ENCODE data around the gene CD83.

The CD83 gene

DNA sequence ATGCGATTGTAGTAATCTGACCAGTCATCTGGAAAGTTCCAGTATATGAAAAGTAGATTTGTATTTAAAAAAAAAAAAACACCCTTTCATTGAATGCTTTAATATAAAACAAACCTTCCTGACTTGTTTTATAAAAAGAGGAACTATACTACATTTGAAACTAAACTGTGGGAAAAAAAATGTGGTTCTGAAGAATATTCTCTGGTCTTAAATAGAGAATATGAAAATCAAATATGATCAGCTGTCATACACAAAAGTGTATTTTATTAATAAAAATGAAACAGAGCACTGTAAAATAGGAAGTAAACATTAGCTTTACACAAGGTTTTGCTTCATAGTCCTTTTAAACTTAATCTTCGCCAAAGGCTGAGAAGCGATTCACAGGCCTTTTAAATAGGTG, 25.3 kb upstream of the CD83 start:
- no peak for DNase-seq (ENCODE audit: low read depth)

DNA sequence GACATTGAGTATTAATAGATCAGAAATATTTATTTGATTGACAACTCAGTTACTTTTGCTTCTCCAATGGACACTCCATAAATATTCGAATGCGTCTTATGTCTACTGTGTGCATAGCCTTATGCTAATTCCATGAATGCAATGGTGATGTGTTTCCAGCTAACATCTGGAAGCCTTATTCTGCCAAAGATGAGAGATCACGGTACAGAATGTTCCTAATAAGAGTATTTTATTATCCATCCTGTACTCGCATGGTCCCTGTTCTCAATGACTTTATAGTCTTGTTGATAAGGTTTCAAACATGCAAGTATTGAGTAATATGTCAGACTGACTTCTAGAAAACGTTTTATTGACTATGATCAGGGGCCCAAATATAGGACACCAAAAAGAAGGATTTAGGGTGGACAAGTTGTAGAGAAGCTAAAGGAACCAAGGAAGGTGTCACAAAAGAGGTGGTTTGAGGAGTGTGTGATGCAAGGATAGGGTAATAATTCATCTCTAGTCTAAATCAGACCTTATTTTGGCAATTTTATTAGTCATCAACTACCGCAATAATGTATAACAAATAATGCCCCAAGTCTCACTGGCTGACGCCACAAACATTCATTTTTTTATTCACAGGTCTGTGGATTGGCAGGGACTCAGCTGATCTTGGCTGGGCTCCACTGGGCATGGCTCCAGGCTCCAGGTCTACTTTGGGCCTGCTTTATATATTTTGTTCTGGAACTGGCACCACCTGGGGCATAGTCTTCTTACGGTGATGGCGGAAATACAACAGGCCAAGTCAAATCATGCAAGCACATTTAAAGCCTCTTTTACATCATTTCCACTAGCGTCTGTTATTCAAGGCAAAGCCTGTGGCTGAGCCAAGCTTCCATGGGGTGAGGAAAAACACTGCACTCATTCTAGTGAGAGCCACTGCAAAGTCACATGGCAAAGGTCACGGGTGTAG, 24.5 kb upstream of the CD83 start:
- no peak for DNase-seq (ENCODE audit: low read depth)

DNA sequence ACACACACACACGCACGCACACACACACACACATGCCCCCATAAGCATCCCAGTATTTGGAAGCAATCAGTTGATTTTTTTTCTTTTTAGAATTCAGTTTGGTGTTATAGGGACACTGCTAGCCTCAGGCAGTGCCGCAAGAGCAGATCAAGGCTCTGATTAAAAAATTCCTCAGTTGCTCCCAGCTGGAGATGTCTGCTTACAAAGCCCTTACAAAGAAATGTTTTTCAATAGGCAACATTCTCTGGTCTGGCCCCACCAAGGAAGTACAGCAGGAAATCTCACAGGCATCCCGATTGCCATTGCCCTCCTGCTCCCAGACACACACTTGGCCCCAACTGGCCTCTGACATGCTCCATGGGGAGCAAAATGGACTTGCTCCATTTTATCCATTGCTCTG, 22.9 kb upstream of the CD83 start:
- DNase-seq (ENCODE audit: low read depth), result no peak

DNA sequence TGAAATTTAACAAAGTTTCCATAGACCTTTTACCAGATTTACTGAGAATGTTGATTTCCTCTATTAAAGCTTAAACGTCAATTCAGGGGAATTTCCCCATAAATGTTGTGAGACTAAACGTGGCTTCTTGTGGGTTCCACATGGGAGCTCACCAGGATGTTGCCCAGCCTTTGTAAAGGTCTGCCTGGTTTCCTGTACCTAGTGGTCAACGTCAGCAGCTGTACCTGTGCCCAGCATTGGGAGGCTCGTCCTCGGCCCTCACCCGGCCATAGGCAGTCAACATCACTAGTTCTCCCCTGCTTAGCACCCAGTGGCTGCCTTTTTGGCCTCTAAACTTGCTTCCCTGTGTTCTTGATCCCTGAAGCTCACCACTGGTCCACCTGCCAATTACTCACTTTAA, 22.1 kb upstream of the CD83 start:
- no peak for DNase-seq (ENCODE audit: low read depth)

DNA sequence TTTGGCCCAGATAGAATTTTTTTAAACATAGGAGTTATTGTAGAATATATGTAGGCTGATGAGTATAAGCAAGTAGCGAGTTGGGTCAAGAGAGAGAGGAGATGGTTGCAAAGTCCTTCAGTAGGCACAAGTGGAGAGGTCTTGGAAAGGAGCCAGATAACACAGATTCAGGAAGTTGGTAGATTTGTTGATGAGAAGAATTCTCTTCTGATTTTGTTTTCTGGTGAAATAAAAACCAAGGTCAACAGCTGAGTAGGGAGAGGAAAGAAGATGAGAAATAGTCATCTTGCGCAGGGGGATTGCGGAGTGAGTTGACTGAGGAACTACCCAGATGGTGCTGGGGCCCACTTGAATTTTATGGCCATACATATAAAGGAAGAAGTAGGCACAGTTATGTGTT, 17.4 kb upstream of the CD83 start:
- no peak for DNase-seq (ENCODE audit: low read depth)

DNA sequence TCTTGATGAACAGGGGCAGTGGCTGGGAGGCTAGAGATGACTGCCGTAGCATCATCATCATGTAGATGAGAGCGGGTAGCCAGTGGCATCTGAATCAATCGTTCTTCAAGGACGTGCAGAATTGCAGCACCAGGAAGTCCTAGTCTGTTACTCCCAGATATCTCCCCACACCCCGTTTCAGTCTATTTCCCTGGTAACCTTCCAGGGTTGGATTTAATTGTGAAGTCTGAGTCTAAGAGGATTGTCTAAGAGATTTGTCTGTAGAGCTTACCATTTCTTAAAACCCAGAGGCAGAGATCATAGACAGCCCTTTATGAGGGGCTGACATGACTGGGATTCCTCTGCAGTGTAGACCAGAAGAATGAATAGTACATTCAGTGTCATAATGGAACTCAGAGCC, 16.6 kb upstream of the CD83 start:
- DNase-seq (ENCODE audit: low read depth), result no peak

DNA sequence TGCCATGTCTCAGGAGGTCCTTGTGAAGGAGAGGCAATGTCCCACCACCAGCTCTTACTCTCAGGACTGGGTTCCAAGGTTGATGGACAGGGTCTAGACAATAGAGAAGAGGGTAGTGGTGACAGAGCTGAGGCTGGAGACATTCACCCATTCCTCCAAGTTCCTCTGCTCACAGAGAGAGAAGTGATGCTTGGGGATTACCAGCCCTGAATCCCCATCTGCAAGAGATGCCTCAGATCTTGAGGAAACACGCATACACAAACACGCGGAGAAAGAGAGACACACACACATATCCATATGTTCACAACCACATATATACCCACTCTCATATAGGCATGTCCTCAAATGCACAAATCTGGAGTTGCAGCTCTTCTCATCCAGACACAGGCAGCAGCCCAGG, 15.2 kb upstream of the CD83 start:
- DNase-seq (ENCODE audit: low read depth), result no peak

DNA sequence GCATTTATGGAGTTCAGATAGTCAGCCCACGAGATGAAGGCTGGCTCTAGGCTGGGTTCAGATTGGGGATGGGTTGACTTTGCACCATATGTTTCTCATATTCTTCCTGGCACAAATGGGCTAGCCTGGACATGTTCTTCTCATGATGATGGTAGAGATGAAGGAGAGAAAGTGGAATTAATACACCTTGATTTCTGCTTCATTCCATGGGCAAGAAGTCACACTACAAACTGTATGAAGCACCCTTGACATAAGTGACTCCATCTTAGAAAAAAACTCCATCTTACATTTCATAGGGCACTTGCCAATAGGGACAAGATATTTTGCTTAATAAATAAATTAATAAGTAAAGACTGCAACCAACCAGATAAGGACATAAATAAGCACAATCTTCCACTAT, 12.0 kb upstream of the CD83 start:
- no peak for DNase-seq (ENCODE audit: low read depth)

DNA sequence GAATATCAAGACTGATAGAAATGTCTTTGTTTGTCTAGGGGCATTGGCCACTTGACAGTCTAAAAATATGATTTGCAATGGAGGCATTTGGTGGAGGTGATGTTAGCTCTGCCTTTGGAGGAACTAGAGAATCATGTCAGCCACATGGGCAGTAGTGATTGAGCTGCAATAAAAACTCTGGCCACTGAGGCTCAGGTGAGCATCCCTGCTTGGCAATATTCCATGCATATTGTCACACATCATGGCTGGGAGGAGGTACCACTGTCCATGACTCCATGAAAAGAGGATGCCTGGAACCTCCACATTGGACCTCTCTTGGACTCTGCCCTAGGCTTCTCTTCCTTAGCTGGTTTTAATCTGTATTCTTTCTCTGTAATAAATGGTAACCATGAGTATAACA, 10.6 kb upstream of the CD83 start:
- DNase-seq (ENCODE audit: low read depth), result no peak

DNA sequence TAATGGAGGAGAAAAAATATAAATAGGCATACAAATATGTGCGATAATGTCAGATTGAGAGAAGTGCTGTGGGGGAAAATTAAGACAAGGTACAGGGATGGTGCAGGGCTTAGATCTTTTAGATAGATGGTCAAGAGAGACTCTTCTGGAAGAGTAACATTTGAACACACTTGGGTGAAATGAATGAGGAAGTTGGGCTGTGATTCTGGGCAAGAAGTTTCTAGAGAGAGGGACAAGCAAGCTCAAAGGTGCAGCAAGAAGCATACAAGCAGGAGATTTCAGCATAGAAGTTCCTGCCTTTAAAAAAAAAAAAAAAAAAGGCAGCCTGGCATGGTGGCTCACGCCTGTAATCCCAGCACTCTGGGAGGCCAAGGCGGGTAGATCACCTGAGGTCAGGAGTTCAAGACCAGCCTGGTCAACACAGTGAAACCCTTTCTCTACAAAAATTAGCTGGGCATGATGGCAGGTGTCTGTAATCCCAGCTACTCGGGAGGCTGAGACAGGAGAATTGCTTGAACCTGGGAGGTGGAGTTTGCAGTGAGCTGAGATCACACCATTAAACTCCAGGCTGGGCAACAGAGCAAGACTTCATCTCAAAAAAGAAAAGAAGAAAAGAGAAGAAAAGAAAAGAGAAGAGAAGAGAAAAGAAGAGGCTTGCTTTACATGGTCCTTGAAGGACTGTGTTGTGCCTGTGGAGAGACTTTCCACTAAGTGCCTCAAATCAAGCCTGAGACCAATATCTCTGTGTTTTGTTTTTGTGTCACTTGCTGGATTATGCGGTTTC, 9.7 kb upstream of the CD83 start:
- DNase-seq (ENCODE audit: low read depth), result no peak

DNA sequence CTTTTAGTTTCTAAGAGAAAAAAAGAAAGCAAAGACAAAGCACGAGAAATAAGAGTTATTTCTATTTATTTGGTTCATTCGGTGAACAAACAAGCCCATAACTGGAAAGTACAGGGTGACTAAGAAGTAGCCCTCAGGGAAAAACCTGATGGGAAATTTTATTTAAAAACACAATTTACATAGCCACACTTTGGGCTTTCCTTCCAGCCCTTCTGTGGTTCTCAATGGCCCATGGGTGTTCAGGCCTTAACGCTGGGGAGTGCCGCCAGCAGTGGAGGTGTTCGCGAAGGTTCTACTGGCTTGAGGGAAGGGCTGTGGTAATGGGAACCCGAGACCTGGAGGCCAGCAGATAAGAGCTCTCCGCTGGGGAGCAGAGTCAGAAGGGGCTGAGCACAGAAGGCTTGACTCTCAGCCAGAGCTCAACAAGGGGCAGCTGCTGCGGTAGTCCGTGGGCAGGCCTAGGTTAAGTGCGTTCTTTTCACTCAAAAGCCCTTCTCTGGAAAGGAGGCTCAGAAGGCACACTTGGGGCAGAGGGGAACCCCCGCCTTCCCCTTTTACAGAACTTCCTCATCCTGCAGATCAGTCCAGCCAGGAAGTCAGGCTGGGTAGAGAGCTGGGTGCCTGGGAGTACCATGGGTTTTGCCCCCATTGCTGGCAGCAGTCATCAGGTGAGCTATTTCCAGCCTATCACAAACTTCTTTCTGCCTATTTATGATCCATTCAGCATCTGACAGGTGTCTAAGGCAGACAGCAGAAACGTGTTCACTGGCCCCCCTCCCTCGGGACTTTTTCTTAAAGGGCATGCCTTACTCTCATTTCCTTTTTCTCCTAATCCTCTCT, 8.8 kb upstream of the CD83 start:
- no peak for DNase-seq (ENCODE audit: low read depth)

DNA sequence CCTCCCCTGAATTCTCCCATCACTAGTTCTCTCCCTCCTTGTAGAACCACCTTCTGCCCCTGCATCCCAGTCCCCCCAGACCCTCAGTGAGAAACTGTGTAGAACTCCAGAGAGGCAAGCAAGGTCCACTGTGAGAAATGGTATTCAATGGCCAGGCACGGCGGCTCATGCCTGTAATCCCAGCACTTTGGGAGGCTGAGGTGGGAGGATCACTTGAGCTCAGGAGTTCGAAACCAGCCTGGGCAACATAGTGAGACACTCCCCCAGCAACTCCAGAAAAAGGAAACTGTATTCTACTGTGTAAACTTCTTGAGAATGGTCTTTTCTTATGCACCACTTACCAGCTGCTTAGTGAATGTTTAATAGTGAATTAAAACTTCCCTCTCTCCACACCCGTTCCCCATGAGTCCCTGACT, 8.2 kb upstream of the CD83 start:
- DNase-seq (ENCODE audit: low read depth), result no peak

DNA sequence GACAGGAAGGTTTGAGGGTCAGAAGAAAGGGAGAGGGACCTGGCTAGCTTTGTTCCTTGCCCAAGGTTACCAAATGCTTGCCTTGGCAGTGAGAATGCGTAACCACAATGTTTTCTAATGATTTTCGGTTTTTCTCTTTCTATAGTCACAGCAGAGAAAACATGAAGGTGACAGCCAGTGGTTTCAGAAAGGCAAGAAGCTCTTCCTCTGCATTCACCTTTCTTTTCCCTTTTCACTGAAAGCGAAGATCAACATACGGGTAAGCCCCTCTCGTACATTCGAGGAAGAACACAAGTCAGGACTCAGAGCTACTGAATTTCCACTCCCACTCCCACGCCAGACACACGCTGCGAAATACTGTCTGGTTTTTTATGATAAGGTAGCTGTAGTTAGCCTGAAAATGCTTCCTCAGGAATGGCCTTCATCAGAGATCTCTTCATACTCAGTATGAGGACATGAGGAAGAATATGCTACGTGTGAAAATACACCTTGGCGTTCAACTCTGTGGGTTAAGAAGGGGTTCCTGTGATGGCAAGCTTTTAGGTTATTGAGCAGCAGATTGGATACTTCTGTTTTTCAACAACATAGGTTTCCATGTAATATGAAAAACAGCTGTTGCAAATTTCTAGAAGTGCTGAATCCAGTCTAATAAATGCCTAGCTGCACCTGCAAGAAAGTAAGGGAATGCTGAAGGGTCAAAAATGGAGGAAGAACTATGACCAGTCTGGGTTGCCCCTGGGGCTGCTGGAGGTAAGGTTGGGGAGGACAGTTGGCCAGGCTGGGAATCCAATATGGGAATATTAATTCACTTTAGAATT, 7.4 kb upstream of the CD83 start:
- no peak for DNase-seq (ENCODE audit: low read depth)

DNA sequence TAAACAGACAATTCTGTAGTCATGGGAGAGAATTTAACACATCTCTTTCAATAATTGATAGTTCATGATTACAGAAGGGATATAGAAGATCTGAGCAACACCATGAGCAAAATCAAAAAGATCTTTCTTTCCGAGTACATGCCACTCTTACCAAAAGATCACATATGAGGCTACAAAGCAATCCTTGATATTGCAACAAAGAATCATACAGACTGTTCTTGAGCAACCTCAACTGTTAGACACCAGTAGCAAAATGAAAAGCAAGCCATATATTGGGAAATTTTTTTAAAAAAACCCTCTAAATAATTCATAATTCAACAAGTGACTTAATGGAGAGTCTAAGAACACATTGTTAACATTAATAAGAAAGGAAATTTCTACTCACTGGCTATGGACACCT, 3.6 kb upstream of the CD83 start:
- no peak for DNase-seq (ENCODE audit: low read depth)

DNA sequence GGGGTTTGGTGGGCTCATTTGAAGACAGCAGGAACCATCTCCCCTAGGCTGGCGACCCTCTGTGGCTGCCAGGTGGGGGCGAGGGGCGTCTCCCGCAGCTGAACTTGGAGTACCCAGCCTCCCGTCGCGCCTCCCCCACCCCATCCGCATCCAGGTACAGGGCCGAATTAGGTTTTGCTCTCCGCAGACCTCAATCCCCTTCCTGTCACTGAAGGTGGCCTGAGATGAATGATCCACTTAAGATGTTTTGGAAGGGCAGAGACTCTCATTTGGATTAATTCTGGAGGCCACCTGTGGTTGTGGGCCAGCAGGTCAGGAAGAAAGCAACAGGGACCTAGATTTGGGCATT, 493 bp downstream of the CD83 start:
- no peak for DNase-seq (ENCODE audit: low read depth)

DNA sequence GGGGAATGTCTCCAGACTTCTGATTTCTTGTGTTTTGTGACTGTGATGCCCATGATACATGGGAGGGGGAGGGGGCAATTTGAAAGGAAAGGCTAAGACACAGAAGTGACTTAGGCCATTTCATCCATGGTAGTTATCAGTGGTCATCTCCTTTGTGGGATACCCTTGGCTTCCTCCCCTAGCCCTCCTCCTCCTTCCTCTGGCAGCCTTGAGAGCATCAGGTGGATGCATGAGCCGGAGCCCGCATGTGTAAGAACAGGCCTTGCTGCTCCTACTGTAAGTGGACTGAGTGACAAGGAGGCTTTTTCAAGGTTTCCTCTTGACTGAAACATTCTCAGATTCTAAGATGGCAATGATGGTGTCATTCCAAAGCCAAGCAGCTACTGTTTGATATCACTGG, 874 bp downstream of the CD83 start:
- DNase-seq (ENCODE audit: low read depth), result no peak

DNA sequence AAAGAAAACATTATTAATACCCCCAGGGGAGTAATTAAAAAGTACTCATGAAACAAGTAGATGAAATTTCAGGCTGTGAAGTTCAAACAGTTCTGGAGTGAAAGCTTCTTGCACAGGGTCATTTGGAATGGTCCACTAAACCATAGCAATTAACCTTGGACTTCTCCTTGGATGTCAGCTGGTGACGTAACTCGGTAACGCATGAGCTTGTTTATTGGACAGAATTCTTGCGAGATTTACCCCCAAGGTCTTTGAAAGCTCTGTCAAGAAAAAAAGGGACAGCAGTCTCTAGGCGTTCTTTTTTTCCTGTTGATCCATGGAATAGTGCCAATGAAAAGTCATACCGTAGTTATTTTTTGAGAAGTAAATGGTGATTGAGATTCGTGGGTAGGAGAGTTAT, 2.2 kb downstream of the CD83 start:
- DNase-seq (ENCODE audit: low read depth), result no peak

DNA sequence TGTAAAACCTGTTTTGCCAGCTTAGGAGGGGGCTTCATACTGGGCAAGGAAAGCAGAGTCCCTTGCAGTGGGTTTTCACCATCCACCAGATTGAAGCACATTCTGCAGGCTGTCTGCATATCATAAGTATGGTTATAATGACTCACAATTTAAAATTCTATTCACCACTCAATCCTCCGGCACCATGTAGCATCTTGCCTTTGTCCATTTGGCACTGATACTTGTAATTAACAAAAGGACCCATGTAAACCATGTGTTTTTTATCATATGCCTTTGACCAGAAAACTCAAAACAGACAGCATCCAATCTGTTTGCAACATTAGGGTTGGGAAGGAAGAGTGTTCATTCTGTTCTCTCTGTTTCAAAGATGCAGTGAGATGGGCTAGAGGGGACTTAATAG, 3.0 kb downstream of the CD83 start:
- DNase-seq (ENCODE audit: low read depth), result no peak

DNA sequence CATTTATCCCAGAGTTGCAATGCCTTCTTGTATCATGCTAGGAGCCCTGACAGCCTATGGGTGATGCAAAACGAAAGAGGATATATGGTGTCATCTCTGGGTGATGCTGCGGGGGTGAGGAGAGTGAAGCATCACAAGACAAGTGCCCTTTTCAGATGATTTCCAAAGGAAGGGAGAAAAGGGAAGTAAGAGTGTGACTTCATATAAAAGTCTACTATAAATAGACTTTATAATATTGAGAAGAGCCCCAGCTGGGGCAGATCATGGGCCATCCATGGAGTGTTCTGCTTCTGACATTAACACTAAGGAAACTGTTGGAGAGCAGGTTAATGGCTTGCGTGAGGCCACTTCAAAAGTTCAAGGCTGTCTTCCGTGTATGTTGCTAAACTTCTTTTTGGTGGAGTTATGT, 4.4 kb downstream of the CD83 start:
- DNase-seq (ENCODE audit: low read depth), result no peak

DNA sequence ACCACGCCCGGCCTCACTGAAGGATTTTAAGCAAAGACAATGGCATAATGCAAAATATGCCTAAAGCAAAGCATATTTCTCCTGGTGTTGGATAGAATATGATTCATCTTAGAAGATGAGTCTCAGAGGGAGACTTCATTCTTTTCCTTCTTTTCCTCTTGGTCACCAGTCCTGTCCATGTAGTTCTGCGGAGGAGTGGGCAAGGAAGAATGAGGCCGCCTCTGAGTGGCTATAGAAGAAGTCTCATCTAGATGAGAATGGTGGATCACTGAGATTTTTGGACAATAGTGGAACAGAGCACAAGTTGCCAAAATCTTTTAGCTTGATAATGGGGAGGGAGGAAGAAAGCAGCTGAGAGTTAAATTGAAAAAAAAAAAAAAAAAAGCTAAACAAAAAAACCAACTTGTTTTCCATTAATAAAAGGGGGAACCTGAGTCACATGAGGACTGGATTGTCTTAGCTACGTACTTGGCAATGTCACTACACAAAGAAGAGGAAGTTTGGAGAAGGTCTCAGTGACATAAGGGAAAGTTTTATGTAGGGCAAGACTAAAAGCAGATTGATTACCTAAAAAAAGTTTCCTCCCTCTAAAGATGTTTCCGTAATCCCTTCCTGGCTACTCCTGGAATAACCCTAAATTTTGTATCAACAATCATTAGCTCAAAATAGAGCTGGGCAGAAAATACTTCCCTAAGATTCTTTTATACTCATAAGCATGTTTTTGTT, 6.0 kb downstream of the CD83 start:
- no peak for DNase-seq (ENCODE audit: low read depth)

DNA sequence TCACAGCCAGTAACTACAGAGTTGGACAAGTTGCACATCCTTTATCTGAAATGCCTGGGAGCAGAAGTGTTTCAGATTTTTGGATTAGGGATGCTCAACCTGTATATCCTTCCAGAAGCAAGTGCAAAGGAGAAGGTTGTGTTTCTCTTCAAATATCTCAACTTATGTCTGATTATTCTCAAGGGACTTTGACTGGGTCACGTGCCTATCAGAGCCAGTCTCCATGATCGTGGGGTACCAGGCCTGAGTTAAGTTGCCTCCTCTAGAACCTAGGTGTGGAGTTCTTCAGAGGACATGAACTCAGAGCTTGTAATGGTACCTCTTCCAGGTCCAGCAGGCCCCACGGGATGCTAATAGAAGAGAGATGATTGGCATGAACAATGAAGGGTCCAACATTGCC, 7.8 kb downstream of the CD83 start:
- no peak for DNase-seq (ENCODE audit: low read depth)

Measured in GM04503 (cell line).